ENCODE data around the gene SCAF4.

DNA sequence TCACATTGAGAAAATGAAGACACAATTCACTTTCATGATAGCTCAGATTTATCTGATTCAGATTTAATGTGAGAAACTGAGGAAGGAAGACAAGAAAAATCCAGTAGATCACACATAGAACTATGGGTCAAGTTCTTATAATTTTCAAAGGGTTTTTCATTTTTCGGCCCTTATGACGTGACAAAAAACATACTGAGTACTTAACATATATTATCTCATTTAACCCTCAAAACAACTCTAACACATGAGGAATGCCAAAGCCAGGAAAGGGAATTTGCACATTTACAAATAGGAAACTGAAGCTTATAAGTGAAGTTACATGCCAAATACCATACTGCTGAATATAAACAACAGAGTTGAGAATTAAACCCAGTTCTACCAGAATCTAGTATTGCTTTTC lies 44.8 kb downstream of the SCAF4 start:
- TF ChIP-seq, protein P1, sequence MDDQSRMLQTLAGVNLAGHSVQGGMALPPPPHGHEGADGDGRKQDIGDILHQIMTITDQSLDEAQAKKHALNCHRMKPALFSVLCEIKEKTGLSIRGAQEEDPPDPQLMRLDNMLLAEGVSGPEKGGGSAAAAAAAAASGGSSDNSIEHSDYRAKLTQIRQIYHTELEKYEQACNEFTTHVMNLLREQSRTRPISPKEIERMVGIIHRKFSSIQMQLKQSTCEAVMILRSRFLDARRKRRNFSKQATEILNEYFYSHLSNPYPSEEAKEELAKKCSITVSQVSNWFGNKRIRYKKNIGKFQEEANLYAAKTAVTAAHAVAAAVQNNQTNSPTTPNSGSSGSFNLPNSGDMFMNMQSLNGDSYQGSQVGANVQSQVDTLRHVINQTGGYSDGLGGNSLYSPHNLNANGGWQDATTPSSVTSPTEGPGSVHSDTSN (IDR thresholded peaks at IDR 0.05): no peak
- TF ChIP-seq RAD21 (IDR thresholded peaks at IDR 0.05; ENCODE audit: low read length): no peak
- TF ChIP-seq, protein P2, sequence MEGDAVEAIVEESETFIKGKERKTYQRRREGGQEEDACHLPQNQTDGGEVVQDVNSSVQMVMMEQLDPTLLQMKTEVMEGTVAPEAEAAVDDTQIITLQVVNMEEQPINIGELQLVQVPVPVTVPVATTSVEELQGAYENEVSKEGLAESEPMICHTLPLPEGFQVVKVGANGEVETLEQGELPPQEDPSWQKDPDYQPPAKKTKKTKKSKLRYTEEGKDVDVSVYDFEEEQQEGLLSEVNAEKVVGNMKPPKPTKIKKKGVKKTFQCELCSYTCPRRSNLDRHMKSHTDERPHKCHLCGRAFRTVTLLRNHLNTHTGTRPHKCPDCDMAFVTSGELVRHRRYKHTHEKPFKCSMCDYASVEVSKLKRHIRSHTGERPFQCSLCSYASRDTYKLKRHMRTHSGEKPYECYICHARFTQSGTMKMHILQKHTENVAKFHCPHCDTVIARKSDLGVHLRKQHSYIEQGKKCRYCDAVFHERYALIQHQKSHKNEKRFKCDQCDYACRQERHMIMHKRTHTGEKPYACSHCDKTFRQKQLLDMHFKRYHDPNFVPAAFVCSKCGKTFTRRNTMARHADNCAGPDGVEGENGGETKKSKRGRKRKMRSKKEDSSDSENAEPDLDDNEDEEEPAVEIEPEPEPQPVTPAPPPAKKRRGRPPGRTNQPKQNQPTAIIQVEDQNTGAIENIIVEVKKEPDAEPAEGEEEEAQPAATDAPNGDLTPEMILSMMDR (IDR thresholded peaks at IDR 0.05): no peak
- TF ChIP-seq YY1 (IDR thresholded peaks at IDR 0.05; ENCODE audit: low read depth): no peak
- TF ChIP-seq GABPA (IDR thresholded peaks at IDR 0.05; ENCODE audit: low read depth): no peak
- no peak for TF ChIP-seq CHD2 (IDR thresholded peaks at IDR 0.05; ENCODE audit: low read length, partially characterized antibody)
- TF ChIP-seq EP300 (IDR thresholded peaks at IDR 0.05; ENCODE audit: borderline replicate concordance in 1 of 2, low read depth in 1 of 2, low read length in 1 of 2): no peak
- no peak for TF ChIP-seq SIN3A (IDR thresholded peaks at IDR 0.05; ENCODE audit: borderline replicate concordance, low read depth, low read length)

Data from SK-N-SH (cell line).